Sigmoid colon (tissue), 4 donors: ENCODE measurements around the gene KRTAP12-1.

Experiments used
- CTCF ChIP-seq, 4 experiments: fragments of 450-650 bp in 3 of 4; fragments of 200-600 bp in 1 of 4; IDR thresholded peaks; one replicate each; pipeline ENCODE4 v1.5.1; 2016 to 2019; ENCODE audit warnings: antibody characterized with exemption in 4 of 4, mild to moderate bottlenecking in 3 of 4, moderate library complexity in 2 of 4
- EP300 ChIP-seq, 4 donors: sonication (generic); formaldehyde crosslinking; IDR thresholded peaks; one replicate each; pipeline ENCODE4 v1.6.1; 2017; ENCODE audit warnings: antibody characterized with exemption in 4 of 4
- POLR2A ChIP-seq, 2 donors: fragments of 450-650 bp; IDR thresholded peaks; one replicate each; pipeline ENCODE4 v1.6.1; 2016; ENCODE audit warnings: antibody characterized with exemption in 2 of 2, mild to moderate bottlenecking in 2 of 2, moderate library complexity in 2 of 2
- POLR2AphosphoS5 ChIP-seq, 4 donors: sonication (generic); formaldehyde crosslinking; IDR thresholded peaks; one replicate each; pipeline ENCODE4 v1.6.1; 2017; ENCODE audit warnings: antibody characterized with exemption in 4 of 4

DNA sequence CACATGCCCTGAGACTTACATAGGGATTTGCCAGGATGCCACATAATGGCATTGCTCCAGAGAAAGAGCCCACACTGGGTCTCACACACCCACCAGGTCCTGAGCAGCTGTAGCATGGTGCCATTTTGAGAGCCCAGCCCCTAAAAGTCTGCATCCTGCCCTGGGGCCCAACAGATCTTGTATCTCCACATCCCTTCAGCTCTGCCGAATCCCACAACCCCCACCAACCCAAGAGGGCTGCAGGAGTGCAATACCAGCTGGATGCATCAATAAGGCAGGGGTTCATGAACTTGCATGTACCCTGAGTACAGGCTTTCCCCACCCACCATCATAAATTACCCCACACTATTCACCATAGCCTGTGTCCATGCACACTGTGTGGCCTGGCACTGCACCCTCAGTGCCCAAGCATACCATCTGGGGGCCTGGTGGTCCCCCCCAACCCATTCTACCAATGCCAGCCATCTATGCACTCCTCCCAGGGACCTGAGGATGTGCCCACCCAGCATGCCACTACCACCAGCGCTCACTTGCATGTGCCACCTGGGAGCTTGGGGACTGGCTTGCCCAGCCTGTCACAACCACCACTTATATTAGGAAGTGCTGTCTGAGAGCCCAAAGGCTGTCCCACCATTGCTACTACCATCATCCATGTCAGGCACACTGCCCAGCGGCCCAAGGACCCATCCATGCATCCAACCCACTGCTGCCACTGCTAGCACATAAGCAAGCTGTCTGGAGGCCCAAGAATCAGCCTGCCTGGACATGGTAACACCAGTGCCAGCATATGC is 11.1 kb downstream of the KRTAP12-1 start:
- TF ChIP-seq CTCF (IDR thresholded peaks at IDR 0.05): no peak
- no peak for TF ChIP-seq POLR2A (IDR thresholded peaks at IDR 0.05)
- no peak for TF ChIP-seq POLR2AphosphoS5 (IDR thresholded peaks at IDR 0.05)
- no peak for TF ChIP-seq EP300 (IDR thresholded peaks at IDR 0.05)
